SK-N-SH (cell line): ENCODE results near the gene TOR4A.

Experiments used
- MXI1 ChIP-seq: IDR thresholded peaks from 2 replicates; pipeline ENCODE4 v1.6.1; 2012; ENCODE audit warnings: mild to moderate bottlenecking, low read depth, low read length, improper control_type of control experiment
- SMC3 ChIP-seq: IDR thresholded peaks from 2 replicates; pipeline ENCODE4 v1.6.1; 2012; ENCODE audit warnings: low read depth, low read length, improper control_type of control experiment
- TF ChIP-seq, protein P1 (sequence below): fragments of 200-600 bp; sonication (generic); IDR thresholded peaks from 2 replicates; pipeline ENCODE4 v1.6.1; 2017; ENCODE audit warnings: antibody characterized with exemption, mild to moderate bottlenecking, moderate library complexity

DNA sequence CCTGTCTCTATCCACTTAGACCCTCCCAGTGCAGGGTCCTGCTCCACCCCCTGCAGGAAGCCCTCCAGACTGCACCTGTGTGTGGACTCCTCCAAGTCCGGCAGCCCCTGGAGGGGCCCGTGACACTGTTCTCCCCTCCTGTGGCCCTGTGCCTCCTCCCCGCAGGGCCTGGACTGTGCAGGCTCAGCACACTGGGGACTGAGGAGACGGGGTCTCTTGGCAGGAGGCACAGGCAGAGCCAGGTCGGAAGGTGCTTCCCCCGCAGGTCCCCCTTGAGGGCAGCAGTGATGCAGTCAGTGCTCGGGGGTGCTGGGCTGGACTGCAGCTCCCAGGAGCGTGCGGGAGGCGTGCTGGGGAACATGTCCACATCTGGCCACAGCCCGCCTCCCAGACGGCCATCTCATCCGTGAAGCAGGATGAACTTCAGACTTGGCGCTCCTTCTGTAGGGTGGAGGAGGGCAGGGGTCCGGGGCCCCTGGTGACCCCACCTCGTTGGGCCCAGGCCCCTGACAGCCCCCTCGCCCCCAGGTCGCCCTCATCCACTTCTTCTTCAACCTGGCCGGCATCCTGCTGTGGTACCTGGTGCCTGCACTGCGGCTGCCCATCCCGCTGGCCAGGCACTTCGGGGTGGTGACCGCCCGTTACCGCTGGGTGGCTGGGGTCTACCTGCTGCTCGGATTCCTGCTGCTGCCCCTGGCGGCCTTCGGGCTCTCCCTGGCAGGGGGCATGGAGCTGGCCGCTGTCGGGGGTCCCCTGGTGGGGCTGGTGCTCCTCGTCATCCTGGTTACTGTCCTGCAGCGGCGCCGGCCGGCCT, 41.9 kb upstream of the TOR4A start:
- TF ChIP-seq, protein P1, sequence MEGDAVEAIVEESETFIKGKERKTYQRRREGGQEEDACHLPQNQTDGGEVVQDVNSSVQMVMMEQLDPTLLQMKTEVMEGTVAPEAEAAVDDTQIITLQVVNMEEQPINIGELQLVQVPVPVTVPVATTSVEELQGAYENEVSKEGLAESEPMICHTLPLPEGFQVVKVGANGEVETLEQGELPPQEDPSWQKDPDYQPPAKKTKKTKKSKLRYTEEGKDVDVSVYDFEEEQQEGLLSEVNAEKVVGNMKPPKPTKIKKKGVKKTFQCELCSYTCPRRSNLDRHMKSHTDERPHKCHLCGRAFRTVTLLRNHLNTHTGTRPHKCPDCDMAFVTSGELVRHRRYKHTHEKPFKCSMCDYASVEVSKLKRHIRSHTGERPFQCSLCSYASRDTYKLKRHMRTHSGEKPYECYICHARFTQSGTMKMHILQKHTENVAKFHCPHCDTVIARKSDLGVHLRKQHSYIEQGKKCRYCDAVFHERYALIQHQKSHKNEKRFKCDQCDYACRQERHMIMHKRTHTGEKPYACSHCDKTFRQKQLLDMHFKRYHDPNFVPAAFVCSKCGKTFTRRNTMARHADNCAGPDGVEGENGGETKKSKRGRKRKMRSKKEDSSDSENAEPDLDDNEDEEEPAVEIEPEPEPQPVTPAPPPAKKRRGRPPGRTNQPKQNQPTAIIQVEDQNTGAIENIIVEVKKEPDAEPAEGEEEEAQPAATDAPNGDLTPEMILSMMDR, result no peak
- TF ChIP-seq SMC3 (no peak), MXI1 (no peak)
